ENCODE measurements around the gene FBN2.

DNA sequence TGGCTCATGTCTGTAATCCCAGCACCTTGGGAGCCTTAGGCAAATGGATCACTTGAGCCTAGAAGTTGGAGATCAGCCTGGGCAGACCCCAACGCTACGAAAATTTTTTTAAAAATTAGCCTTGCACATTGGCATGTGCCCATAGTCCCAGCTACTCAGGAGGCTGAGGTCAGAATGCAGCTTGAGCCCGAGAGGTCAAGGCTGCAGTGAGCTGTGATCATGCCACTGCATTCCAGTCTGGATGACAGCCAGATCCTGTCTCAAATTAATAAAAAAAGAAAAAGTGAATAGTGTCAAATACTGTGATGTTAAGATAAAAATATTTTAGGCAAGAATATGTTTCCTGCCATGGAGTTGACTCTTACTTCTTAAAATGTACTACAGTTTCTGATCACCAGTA lies 5.3 kb downstream of the FBN2 start:
- TF ChIP-seq, protein P1, sequence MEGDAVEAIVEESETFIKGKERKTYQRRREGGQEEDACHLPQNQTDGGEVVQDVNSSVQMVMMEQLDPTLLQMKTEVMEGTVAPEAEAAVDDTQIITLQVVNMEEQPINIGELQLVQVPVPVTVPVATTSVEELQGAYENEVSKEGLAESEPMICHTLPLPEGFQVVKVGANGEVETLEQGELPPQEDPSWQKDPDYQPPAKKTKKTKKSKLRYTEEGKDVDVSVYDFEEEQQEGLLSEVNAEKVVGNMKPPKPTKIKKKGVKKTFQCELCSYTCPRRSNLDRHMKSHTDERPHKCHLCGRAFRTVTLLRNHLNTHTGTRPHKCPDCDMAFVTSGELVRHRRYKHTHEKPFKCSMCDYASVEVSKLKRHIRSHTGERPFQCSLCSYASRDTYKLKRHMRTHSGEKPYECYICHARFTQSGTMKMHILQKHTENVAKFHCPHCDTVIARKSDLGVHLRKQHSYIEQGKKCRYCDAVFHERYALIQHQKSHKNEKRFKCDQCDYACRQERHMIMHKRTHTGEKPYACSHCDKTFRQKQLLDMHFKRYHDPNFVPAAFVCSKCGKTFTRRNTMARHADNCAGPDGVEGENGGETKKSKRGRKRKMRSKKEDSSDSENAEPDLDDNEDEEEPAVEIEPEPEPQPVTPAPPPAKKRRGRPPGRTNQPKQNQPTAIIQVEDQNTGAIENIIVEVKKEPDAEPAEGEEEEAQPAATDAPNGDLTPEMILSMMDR (IDR thresholded peaks at IDR 0.05) = no peak
- TF ChIP-seq POLR2A (IDR thresholded peaks at IDR 0.05) (no peak), POLR2AphosphoS5 (IDR thresholded peaks at IDR 0.05) (no peak), EP300 (IDR thresholded peaks at IDR 0.05) (no peak)
